GM12892 (cell line): Measurements from ENCODE around the gene CISD1.

Experiments
- POLR2A ChIP-seq: IDR thresholded peaks from 2 replicates; pipeline ENCODE4 v1.6.1; 2011; ENCODE audit warnings: low read depth, low read length, control low read depth
- POLR2AphosphoS5 ChIP-seq: IDR thresholded peaks from 2 replicates; pipeline ENCODE4 v1.6.1; 2011; ENCODE audit warnings: low read depth, low read length, control low read depth
- TAF1 ChIP-seq: IDR thresholded peaks from 2 replicates; pipeline ENCODE4 v1.6.1; 2011; ENCODE audit warnings: low read depth, mild to moderate bottlenecking, control low read depth, low read length, borderline replicate concordance

DNA sequence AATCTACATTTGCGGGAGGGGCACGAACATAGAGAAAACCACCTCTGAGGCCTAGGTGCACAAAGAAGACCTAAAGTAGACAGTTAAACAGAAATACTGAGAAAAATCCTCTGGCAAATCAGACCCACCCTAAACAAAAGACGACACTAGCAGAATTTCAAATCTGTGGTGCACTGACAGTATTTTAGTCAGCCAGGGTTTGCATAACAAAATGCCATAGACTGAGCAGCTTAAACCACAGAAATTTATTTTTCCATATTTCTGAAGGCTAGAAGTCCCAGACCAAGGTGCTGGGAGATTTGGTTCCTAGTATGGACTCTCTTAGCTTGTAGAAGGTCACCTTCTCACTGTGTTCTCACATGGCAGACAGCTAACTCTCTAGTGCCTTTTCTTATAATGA lies 27.6 kb upstream of the CISD1 start:
- TF ChIP-seq POLR2A, result no peak
- no peak for TF ChIP-seq TAF1
- no peak for TF ChIP-seq POLR2AphosphoS5
